ENCODE data around the gene CAMK1. TPM values are rescaled to one million over a fixed set of nuclear protein-coding genes. Genes with fewer than 3 reads are reported as not detected.

The CAMK1 gene
- total and polyA plus RNA-seq, 2 donors (not counting 1 experiment from before 2014, with no cell fraction given) = 27.7 to 64.2 TPM

GRCh38 chr3:9748031-9748430, 21.7 kb downstream of the CAMK1 start:
- Histone ChIP-seq H3K4me2 (ENCODE audit: extremely low read depth, insufficient read depth, low read length) (no peak overlapping the region), H2AFZ (ENCODE audit: low read length) (no peak overlapping the region), H3K36me3 (ENCODE audit: control insufficient read depth, insufficient read depth, low read length) (peaks cover 28% of the 10 kb centered on the region), H4K20me1 (ENCODE audit: control insufficient read depth, extremely low read depth, insufficient read depth, low read length) (no peaks in the 10 kb centered on the region), H3K9ac (ENCODE audit: insufficient read depth, low read length) (no peak overlapping the region), H3K27me3 (ENCODE audit: control insufficient read depth, insufficient read depth, low read length) (no peaks in the 10 kb centered on the region), H3K4me1 (ENCODE audit: control insufficient read depth, extremely low read depth, insufficient read depth, low read length) (peaks cover 11% of the 10 kb centered on the region), H3K4me3 (replicated peaks in 1 of 4; ENCODE audit: control extremely low read depth in 1 of 4, insufficient read depth in 1 of 4, low read depth in 3 of 4, low read length in 4 of 4) (no peak overlapping the region), H3K79me2 (ENCODE audit: control insufficient read depth, insufficient read depth, low read length) (peaks cover 11% of the 10 kb centered on the region), H3K27ac (ENCODE audit: insufficient read depth, low read length) (no peak overlapping the region), H3K9me3 (ENCODE audit: control insufficient read depth, insufficient read depth, low read depth, low read length) (no peaks in the 10 kb centered on the region)
- DNase-seq (ENCODE audit: low read depth in 2 of 2) = no peak
- no peak for TF ChIP-seq CTCF (conservative IDR thresholded peaks at IDR 0.05 in 1 of 2, IDR thresholded peaks at IDR 0.05 in 1 of 2; ENCODE audit: low read depth in 1 of 2, low read length in 2 of 2)
- no peak for TF ChIP-seq EZH2 (IDR thresholded peaks at IDR 0.05; ENCODE audit: low read length, missing control alignments)

DNA sequence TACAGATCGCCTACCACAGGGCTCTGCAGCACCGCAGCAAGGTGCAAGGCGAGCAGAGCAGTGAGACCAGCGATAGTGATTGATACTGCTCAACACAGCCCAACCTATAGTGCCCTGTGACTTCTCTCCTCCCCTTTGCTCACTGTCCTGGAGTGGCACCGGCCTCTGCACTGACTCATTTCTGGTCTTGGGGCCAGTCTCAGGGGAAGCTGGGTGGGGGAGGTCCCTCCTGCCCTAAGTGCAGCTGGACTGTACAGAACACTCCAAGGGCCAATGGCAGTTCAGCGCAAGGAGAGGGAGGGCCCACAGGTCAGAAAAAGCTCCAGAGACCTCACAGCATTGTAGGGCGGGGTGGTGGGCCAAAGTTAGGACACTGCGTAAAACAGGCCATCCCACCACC, 22.5 kb downstream of the CAMK1 start:
- H3K4me1 ChIP-seq (ENCODE audit: control insufficient read depth, extremely low read depth, insufficient read depth, low read length) = peaks cover 11% of the 10 kb centered on the region
- no peak for TF ChIP-seq EZH2 (IDR thresholded peaks at IDR 0.05; ENCODE audit: low read length, missing control alignments)
- no peak for TF ChIP-seq CTCF (conservative IDR thresholded peaks at IDR 0.05 in 1 of 2, IDR thresholded peaks at IDR 0.05 in 1 of 2; ENCODE audit: low read depth in 1 of 2, low read length in 2 of 2)
- DNase-seq (ENCODE audit: low read depth in 2 of 2) = peak in 1 of 2 donors; percentile 62
- no peaks in the 10 kb centered on the region for H4K20me1 ChIP-seq (ENCODE audit: control insufficient read depth, extremely low read depth, insufficient read depth, low read length)
- no peak overlapping the region for H3K27ac ChIP-seq (ENCODE audit: insufficient read depth, low read length)
- H3K9me3 ChIP-seq (ENCODE audit: control insufficient read depth, insufficient read depth, low read depth, low read length) = no peaks in the 10 kb centered on the region
- peaks cover 11% of the 10 kb centered on the region for H3K79me2 ChIP-seq (ENCODE audit: control insufficient read depth, insufficient read depth, low read length)
- no peaks in the 10 kb centered on the region for H3K27me3 ChIP-seq (ENCODE audit: control insufficient read depth, insufficient read depth, low read length)
- no peak overlapping the region for H2AFZ ChIP-seq (ENCODE audit: low read length)
- peaks cover 31% of the 10 kb centered on the region for H3K36me3 ChIP-seq (ENCODE audit: control insufficient read depth, insufficient read depth, low read length)
- H3K9ac ChIP-seq (ENCODE audit: insufficient read depth, low read length) = no peak overlapping the region
- no peak overlapping the region for H3K4me3 ChIP-seq (replicated peaks in 1 of 4; ENCODE audit: control extremely low read depth in 1 of 4, insufficient read depth in 1 of 4, low read depth in 3 of 4, low read length in 4 of 4)
- H3K4me2 ChIP-seq (ENCODE audit: extremely low read depth, insufficient read depth, low read length) = no peak overlapping the region

GRCh38 chr3:9746330-9746729, 23.4 kb downstream of the CAMK1 start:
- peaks cover 11% of the 10 kb centered on the region for H3K4me1 ChIP-seq (ENCODE audit: control insufficient read depth, extremely low read depth, insufficient read depth, low read length)
- no peak overlapping the region for H3K27ac ChIP-seq (ENCODE audit: insufficient read depth, low read length)
- no peak overlapping the region for H3K4me2 ChIP-seq (ENCODE audit: extremely low read depth, insufficient read depth, low read length)
- peaks cover 8% of the 10 kb centered on the region for H3K79me2 ChIP-seq (ENCODE audit: control insufficient read depth, insufficient read depth, low read length)
- no peaks in the 10 kb centered on the region for H3K9me3 ChIP-seq (ENCODE audit: control insufficient read depth, insufficient read depth, low read depth, low read length)
- no peaks in the 10 kb centered on the region for H4K20me1 ChIP-seq (ENCODE audit: control insufficient read depth, extremely low read depth, insufficient read depth, low read length)
- peak; percentile 84 to 91 for DNase-seq (ENCODE audit: low read depth in 2 of 2)
- H2AFZ ChIP-seq (ENCODE audit: low read length) = no peak overlapping the region
- H3K4me3 ChIP-seq (replicated peaks in 1 of 4; ENCODE audit: control extremely low read depth in 1 of 4, insufficient read depth in 1 of 4, low read depth in 3 of 4, low read length in 4 of 4) = no peak overlapping the region
- TF ChIP-seq CTCF (conservative IDR thresholded peaks at IDR 0.05 in 1 of 2, IDR thresholded peaks at IDR 0.05 in 1 of 2; ENCODE audit: low read depth in 1 of 2, low read length in 2 of 2) = no peak
- TF ChIP-seq EZH2 (IDR thresholded peaks at IDR 0.05; ENCODE audit: low read length, missing control alignments) = no peak
- no peaks in the 10 kb centered on the region for H3K27me3 ChIP-seq (ENCODE audit: control insufficient read depth, insufficient read depth, low read length)
- H3K9ac ChIP-seq (ENCODE audit: insufficient read depth, low read length) = no peak overlapping the region
- H3K36me3 ChIP-seq (ENCODE audit: control insufficient read depth, insufficient read depth, low read length) = peaks cover 33% of the 10 kb centered on the region
